GM18520 (cell line): ENCODE measurements around the gene ATF7.

ENCODE experiments used
- ATAC-seq: cut with Tn5 transposase; IDR thresholded peaks from one replicate; pipeline ENCODE4 v1.9.1; 2021; ENCODE audit not compliant: unreplicated experiment

ATF7 gene

DNA sequence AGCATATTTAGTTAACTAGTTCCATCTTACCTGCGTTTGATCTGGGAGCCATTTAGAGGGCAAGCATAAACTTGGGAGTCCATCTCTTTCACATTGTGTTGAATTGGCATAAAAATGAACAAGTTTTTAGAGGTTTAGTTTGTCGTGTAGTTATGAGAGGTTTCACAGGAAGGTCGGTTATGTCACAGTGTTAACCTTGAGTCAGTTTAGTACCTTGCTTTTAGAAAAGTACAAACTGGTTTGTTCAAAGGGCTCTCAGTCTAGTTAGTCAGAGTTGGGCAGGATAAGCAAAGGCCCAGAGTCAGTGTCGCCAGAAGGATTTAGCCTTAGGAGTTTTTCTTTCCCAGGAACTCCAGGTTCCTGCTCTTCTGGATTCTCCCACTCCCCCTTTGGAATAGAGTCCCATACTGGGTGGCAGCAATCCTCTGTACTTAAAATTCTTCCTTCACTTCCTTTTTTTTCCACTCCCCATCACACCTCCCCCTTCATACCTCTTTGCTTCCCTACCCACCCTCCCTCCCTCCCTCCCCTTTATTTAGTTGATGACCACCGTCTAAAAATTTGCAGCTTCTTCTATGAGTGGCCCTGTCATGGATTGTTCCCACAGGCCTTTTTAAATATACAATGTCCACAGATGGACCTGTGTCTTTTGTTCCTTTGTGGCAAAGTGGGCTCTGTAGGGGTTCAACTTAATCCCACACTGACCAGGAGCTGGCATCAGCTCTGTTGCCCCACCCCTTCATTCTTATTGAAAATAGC lies 162.2 kb downstream of the ATF7 start:
- ATAC-seq: no peak

DNA sequence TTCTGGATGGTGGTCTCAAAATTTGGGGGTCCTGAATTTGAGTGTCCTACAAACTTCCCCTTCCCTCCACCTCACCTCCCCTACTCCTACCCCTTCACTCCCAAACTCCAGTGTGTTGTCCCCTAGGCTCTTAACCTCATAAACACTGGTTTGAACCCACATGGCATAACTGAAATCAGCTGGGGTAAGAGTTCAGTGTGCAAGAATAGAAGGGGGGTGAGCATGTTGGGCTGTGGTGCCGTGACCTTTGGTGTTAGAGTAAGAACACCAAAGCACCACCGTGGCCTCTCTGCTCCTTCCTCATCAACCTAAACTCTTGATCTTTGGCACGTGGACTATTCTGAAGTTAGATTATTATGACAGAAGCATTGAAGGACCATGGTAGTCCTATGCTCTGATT lies 163.2 kb downstream of the ATF7 start:
- no peak for ATAC-seq

DNA sequence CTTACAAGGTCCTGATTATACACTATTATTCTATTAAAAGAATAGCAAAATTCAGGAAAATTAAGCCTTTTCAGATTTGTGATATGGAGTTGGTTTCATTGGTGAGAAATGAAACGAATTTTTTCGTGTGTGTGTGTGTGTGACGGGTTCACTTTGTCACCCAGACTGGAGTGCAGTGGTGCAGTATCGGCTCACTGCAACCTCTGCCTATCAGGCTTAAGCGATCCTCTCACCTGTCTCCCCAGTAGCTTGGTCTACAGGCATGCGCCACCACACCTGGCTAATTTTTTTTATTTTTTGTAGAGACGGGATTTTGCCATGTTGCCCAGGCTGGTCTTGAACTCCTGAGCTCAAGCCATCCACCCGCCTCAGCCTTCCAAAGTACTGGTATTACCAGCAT lies 164.6 kb downstream of the ATF7 start:
- no peak for ATAC-seq

DNA sequence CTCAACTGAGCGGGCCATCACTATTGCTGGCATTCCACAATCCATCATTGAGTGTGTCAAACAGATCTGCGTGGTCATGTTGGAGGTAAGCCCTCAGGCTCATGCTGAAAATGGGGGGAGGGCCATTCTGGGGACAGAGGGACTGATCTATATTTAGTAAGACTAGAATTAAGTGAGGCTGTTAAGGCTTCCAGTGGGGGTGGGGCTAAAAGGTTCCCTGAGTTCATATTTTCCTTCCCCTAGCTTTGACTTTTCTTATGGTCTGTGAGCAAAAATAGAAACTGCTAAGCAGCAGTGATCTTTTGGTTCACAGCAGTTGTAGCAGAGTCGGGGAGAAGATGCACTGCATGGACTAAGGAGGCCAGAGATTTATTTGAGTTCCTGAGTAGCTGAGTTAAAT lies 165.1 kb downstream of the ATF7 start:
- no peak for ATAC-seq

DNA sequence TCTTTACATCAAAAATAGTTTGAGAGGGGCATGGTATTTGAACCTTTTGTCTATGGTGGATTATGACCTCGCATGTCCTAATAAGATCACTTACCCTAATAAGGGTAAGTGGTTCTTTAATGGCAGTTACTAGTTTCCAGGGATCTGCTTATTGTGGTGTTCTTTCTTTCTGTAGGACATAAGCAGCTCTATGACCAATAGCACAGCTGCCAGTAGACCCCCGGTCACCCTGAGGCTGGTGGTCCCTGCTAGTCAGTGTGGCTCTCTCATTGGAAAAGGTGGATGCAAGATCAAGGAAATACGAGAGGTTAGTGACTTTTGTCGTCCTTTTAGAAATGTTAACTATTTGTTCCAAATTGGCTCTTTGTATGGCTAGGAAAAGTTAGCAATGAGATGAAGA lies 167.1 kb downstream of the ATF7 start:
- no peak for ATAC-seq
